ENCODE data around the gene DNAJC22. TPM values are rescaled to one million over a fixed set of nuclear protein-coding genes. Genes with fewer than 3 reads are reported as not detected.

The DNAJC22 gene
- total RNA-seq = 13.2 to 15.3 TPM (median 14.4 TPM) in 3 replicates

- DNase-seq (ENCODE audit: low spot score in 2 of 2, unreplicated experiment in 2 of 2) = peak in 1 of 2 experiments; percentile 46
- Mint-ChIP-seq H3K27ac (no peak within 1 kb of the TSS), H3K4me3 (peak within 1 kb of the TSS; percentile 67), H3K4me1 (peaks cover 40% of the 10 kb centered on the region), H3K9me3 (no peaks in the 10 kb centered on the region), H3K27me3 (ENCODE audit: low read depth) (peaks cover 65% of the 10 kb centered on the region), H3K36me3 (peaks cover 3% of the 10 kb centered on the region)
- no peak for TF ChIP-seq CTCF (IDR thresholded peaks at IDR 0.05; ENCODE audit: unreplicated experiment)
These were observed at the start of gene DNAJC22 for GRCh38 chr12:49346659-49347310. Gene DNAJC22 (plus strand): TSS chr12:49346888. CDS start chr12:49348873, 1,985 bp downstream.

GRCh38 chr12:49297695-49298060, 49.0 kb upstream of the DNAJC22 start:
- Mint-ChIP-seq H3K4me1 (peaks cover 8% of the 10 kb centered on the region), H3K9me3 (no peaks in the 10 kb centered on the region), H3K36me3 (no peaks in the 10 kb centered on the region), H3K4me3 (peak overlapping the region; percentile 56), H3K27me3 (ENCODE audit: low read depth) (peaks cover 81% of the 10 kb centered on the region), H3K27ac (no peak overlapping the region)
- no peak for DNase-seq (ENCODE audit: low spot score in 2 of 2, unreplicated experiment in 2 of 2)
- TF ChIP-seq CTCF (IDR thresholded peaks at IDR 0.05; ENCODE audit: unreplicated experiment) = no peak

GRCh38 chr12:49298160-49298559, 48.5 kb upstream of the DNAJC22 start:
- H3K4me1 Mint-ChIP-seq = peaks cover 8% of the 10 kb centered on the region
- H3K27me3 Mint-ChIP-seq (ENCODE audit: low read depth) = peaks cover 81% of the 10 kb centered on the region
- no peak for DNase-seq (ENCODE audit: low spot score in 2 of 2, unreplicated experiment in 2 of 2)
- H3K4me3 Mint-ChIP-seq = no peak overlapping the region
- H3K36me3 Mint-ChIP-seq = no peaks in the 10 kb centered on the region
- no peak overlapping the region for H3K27ac Mint-ChIP-seq
- no peak for TF ChIP-seq CTCF (IDR thresholded peaks at IDR 0.05; ENCODE audit: unreplicated experiment)
- no peaks in the 10 kb centered on the region for H3K9me3 Mint-ChIP-seq

- DNase-seq (ENCODE audit: low spot score in 2 of 2, unreplicated experiment in 2 of 2) = no peak
- peaks cover 59% of the 10 kb centered on the region for H3K27me3 Mint-ChIP-seq (ENCODE audit: low read depth)
- H3K4me1 Mint-ChIP-seq = peaks cover 6% of the 10 kb centered on the region
- H3K27ac Mint-ChIP-seq = no peak overlapping the region
- TF ChIP-seq CTCF (IDR thresholded peaks at IDR 0.05; ENCODE audit: unreplicated experiment) = no peak
- H3K4me3 Mint-ChIP-seq = no peak overlapping the region
- H3K9me3 Mint-ChIP-seq = no peaks in the 10 kb centered on the region
- no peaks in the 10 kb centered on the region for H3K36me3 Mint-ChIP-seq
These were observed 44.9 kb upstream of the DNAJC22 start for GRCh38 chr12:49301760-49302159.

GRCh38 chr12:49304161-49304560, 42.5 kb upstream of the DNAJC22 start:
- no peaks in the 10 kb centered on the region for H3K9me3 Mint-ChIP-seq
- no peak for TF ChIP-seq CTCF (IDR thresholded peaks at IDR 0.05; ENCODE audit: unreplicated experiment)
- peaks cover 48% of the 10 kb centered on the region for H3K27me3 Mint-ChIP-seq (ENCODE audit: low read depth)
- H3K27ac Mint-ChIP-seq = no peak overlapping the region
- H3K4me3 Mint-ChIP-seq = no peak overlapping the region
- H3K36me3 Mint-ChIP-seq = no peaks in the 10 kb centered on the region
- no peak for DNase-seq (ENCODE audit: low spot score in 2 of 2, unreplicated experiment in 2 of 2)
- peaks cover 7% of the 10 kb centered on the region for H3K4me1 Mint-ChIP-seq
